Testis (tissue), 2 donors: ENCODE data around the gene S1PR2.

Source experiments
- CTCF ChIP-seq, 3 experiments: fragments of 450-650 bp in 2 of 3; fragments of 200-600 bp in 1 of 3; sonication (generic) in 1 of 3; IDR thresholded peaks; one replicate each; pipeline ENCODE4 v1.5.1; 2016 to 2019; ENCODE audit warnings: antibody characterized with exemption in 3 of 3, mild to moderate bottlenecking in 2 of 3, moderate library complexity in 1 of 3
- POLR2A ChIP-seq: fragments of 450-650 bp; IDR thresholded peaks from one replicate; pipeline ENCODE4 v1.6.1; 2017; ENCODE audit warnings: antibody characterized with exemption, mild to moderate bottlenecking, moderate library complexity

DNA sequence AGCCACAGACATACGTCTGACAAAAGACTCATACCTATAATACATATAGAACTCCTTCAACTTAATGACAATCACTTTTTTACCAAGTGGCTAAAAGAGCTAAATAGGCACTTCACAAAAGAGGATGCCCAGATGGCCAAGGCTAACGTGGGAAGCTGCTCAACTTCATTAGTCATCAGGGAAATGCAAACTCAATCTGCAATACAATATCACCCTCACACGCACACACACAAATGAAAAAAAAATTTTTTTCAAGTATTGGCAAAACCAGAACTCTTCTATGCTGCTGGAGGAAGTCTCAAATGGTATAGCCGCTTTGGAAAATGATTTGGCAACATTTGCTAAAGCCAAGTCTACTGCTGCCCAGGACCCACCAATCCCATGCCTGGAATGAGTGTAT is 21.8 kb downstream of the S1PR2 start:
- TF ChIP-seq POLR2A (no peak), CTCF (IDR thresholded peaks at IDR 0.05) (no peak)
